Esophagus squamous epithelium (tissue), 5 donors: ENCODE results near the gene TSPO. TPM values are rescaled to one million over a fixed set of nuclear protein-coding genes. Genes with fewer than 3 reads are reported as not detected.

ENCODE experiments used
- DNase-seq: peaks from one replicate; lab custom pipeline; 2025; lab: John Stamatoyannopoulos, UW
- H3K27ac ChIP-seq, 4 donors: fragments of 200-600 bp; sonication (generic); one replicate each; pipeline ENCODE4 v1.5.1; 2016 to 2019; ENCODE audit warnings: mild to moderate bottlenecking in 1 of 4
- H3K27me3 ChIP-seq, 4 donors: fragments of 200-600 bp; sonication (generic); 1 replicate in 3 of 4; 2 replicates in 1 of 4; pipeline versions ENCODE4 v1.5.1 to v1.6.0; 2017 to 2021; ENCODE audit warnings: antibody characterized with exemption in 1 of 4
- H3K36me3 ChIP-seq, 3 donors: fragments of 200-600 bp; sonication (generic); one replicate each; pipeline ENCODE4 v1.5.1; 2016 to 2019
- H3K4me1 ChIP-seq, 3 donors: fragments of 200-600 bp; sonication (generic); one replicate each; pipeline ENCODE4 v1.5.1; 2017 to 2019
- H3K4me3 ChIP-seq, 4 donors: fragments of 200-600 bp; sonication (generic); 1 replicate in 3 of 4; 2 replicates in 1 of 4; pipeline ENCODE4 v1.5.1; 2016 to 2019; ENCODE audit warnings: mild to moderate bottlenecking in 2 of 4, moderate library complexity in 1 of 4
- H3K9me3 ChIP-seq, 3 donors: fragments of 200-600 bp; sonication (generic); one replicate each; pipeline ENCODE4 v1.5.1; 2016 to 2019
- POLR2A ChIP-seq, 4 donors: fragments of 450-650 bp; IDR thresholded peaks; one replicate each; pipeline ENCODE4 v1.6.1; 2017; ENCODE audit warnings: antibody characterized with exemption in 4 of 4, mild to moderate bottlenecking in 4 of 4, moderate library complexity in 3 of 4
- WGBS, 2 donors: methylation state at CpG; one replicate each; pipeline ENCODE4 v1.1.5; 2018; 5-methylcytosine and 5-hydroxymethylcytosine counted together
- intact Hi-C: fragments of 100-400 bp; cut with DNase I; formaldehyde crosslinking; loops from one replicate; pipeline ENCODE4 v1.15.0; 2022
- total RNA-seq, 4 donors: library from RNA; depleted of rRNA; stranded (reverse); fragments of >200 nt; gene quantifications; one replicate each; pipeline ENCODE4 v1.1.0, GENCODE V29; 2016
- TF ChIP-seq, protein P1 (sequence below), 6 experiments: fragments of 450-650 bp in 4 of 6; fragments of 200-600 bp in 2 of 6; sonication (generic) in 2 of 6; IDR thresholded peaks; one replicate each; pipeline ENCODE4 v1.5.1; 2016 to 2019; ENCODE audit warnings: antibody characterized with exemption in 6 of 6, mild to moderate bottlenecking in 4 of 6, moderate library complexity in 4 of 6
- donor health status: DM: yes; HTN: yes; CAD: no.

TSPO gene
- total RNA-seq, 4 donors from 2014 or later = 737 to 1,827 (median 875) TPM

DNA sequence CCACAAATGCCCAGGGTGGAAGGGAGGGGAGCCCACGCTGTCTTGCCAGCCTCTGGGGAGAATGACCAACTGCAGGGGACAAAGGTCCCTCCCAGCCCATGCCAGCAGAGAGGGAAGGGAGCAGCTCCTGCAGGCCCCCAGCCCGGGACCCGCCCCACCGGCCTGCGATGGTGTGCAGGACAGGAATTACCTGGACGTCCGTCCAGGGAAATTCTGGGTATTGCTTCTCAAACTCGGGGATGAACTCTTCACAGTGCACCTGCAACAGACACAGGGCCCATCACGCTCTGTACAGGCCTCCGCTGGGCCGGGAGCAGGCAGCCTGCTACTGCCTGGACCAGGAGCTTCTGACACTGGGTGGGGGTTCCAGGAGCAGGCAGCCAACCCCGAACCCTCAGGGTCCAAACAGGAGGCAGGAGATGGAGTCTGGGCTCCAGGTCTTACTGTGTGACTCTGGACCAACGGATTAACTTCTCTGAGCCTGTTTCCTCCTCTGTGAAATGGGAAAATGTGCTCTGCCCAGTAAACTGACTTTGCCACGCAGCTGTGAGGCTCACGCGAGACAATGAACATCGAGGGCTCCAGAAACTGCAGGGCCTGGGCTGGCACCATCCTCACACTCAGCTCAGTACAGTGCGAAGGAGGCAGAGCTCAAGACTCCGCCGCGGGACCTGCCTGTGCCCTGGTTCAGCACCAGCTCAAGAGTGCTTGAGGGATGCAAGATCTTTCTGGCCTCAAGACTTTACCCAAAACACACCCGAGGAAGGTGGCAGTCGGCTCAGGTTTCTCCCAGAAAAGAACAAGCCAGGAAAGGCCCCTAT, 18.2 kb downstream of the TSPO start:
- WGBS, 2 donors = 72% methylated on average over 4 of the region's 23 CpGs; no CpG with 5 or more reads in 1 of the 2 donors

DNA sequence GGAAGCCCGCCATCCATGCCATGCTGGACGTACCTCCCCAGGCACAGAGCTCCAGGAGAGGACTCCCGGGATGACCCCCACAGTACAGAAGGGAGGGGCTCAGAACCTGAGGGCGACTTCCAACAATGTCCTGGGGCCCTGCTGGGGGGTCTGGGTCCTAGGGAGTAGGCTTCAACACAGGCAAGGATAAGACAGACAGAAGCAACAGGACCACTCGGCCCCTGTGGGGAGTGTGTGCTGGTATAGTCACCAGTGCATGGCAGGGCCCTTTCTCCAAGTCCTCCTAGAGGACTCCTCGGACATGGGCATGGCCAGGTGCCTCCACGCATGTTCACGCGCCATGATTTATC, 18.7 kb downstream of the TSPO start:
- Histone ChIP-seq H3K4me3 (no peak overlapping the region), H3K36me3 (peaks cover 25 to 90% (median 42%) of the 10 kb centered on the region in 3 donors), H3K27ac (peak overlapping the region in 1 of 4 donors; percentile 86), H3K4me1 (peaks cover 19 to 74% (median 34%) of the 10 kb centered on the region in 3 donors), H3K27me3 (no peaks in the 10 kb centered on the region), H3K9me3 (no peaks in the 10 kb centered on the region)
- WGBS, 2 donors = 97% methylated on average over 8 of the region's 9 CpGs; no CpG with 5 or more reads in 1 of the 2 donors
- intact Hi-C loops = no loop called here
- TF ChIP-seq, protein P1, sequence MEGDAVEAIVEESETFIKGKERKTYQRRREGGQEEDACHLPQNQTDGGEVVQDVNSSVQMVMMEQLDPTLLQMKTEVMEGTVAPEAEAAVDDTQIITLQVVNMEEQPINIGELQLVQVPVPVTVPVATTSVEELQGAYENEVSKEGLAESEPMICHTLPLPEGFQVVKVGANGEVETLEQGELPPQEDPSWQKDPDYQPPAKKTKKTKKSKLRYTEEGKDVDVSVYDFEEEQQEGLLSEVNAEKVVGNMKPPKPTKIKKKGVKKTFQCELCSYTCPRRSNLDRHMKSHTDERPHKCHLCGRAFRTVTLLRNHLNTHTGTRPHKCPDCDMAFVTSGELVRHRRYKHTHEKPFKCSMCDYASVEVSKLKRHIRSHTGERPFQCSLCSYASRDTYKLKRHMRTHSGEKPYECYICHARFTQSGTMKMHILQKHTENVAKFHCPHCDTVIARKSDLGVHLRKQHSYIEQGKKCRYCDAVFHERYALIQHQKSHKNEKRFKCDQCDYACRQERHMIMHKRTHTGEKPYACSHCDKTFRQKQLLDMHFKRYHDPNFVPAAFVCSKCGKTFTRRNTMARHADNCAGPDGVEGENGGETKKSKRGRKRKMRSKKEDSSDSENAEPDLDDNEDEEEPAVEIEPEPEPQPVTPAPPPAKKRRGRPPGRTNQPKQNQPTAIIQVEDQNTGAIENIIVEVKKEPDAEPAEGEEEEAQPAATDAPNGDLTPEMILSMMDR (IDR thresholded peaks at IDR 0.05) = no peak
- no peak for TF ChIP-seq POLR2A (IDR thresholded peaks at IDR 0.05)
- DNase-seq = no peak

More for the DNA sequence above, 18.2 kb downstream of the TSPO start:
- Histone ChIP-seq H3K27me3 (no peaks in the 10 kb centered on the region), H3K27ac (peak overlapping the region in 1 of 4 donors; percentile 25), H3K4me1 (peaks cover 18 to 74% (median 33%) of the 10 kb centered on the region in 3 donors), H3K9me3 (no peaks in the 10 kb centered on the region), H3K4me3 (no peak overlapping the region), H3K36me3 (peaks cover 25 to 84% (median 37%) of the 10 kb centered on the region in 3 donors)
- intact Hi-C loops = no loop called here
- TF ChIP-seq POLR2A (IDR thresholded peaks at IDR 0.05) = no peak
- TF ChIP-seq, protein P1 (IDR thresholded peaks at IDR 0.05) = no peak
- no peak for DNase-seq

GRCh38 chr22:43171019-43171491, 19.7 kb downstream of the TSPO start:
- Histone ChIP-seq H3K36me3 (peaks cover 25 to 100% (median 47%) of the 10 kb centered on the region in 3 donors), H3K4me3 (peak overlapping the region in 1 of 4 donors; percentile 15), H3K27ac (peak overlapping the region; percentile 70 to 86 (median 81)), H3K9me3 (no peaks in the 10 kb centered on the region), H3K27me3 (no peaks in the 10 kb centered on the region), H3K4me1 (peaks cover 19 to 80% (median 42%) of the 10 kb centered on the region in 3 donors)
- no peak for DNase-seq
- no peak for TF ChIP-seq POLR2A (IDR thresholded peaks at IDR 0.05)
- 54 to 64% methylated on average over 6 to 7 of the region's 14 CpGs for WGBS, 2 donors
- intact Hi-C loops = no loop called here

DNA sequence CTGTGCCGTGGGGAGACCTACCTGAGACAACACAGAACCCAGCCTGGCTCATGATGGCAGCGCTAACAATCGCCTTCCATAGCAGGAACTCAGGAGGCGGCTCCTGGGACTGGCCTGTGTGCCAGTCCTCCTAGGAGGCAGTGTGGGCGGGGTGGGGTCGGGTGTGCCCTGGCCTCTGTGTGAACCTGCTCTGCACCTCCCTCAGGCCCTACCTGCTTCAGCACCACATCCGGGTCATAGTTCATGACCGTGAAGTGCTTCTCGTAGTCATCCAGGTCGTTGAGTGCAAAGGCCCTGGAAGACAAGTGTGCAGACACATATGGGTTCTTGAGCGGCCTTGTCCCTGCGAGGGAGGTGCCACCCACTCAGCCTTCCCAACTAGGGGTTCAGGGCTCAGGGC, 20.2 kb downstream of the TSPO start:
- H3K27ac ChIP-seq = peak overlapping the region; percentile 70 to 86 (median 81)
- no peaks in the 10 kb centered on the region for H3K27me3 ChIP-seq
- H3K4me3 ChIP-seq = peak overlapping the region in 1 of 4 donors; percentile 15
- intact Hi-C loops = no loop called here
- peaks cover 19 to 83% (median 43%) of the 10 kb centered on the region in 3 donors for H3K4me1 ChIP-seq
- no peaks in the 10 kb centered on the region for H3K9me3 ChIP-seq
- DNase-seq = no peak
- H3K36me3 ChIP-seq = peaks cover 25 to 100% (median 47%) of the 10 kb centered on the region in 3 donors
- WGBS, 2 donors = 63% methylated on average over 4 of the region's 12 CpGs; no CpG with 5 or more reads in 1 of the 2 donors
- no peak for TF ChIP-seq POLR2A (IDR thresholded peaks at IDR 0.05)
- TF ChIP-seq, protein P1 (IDR thresholded peaks at IDR 0.05) = no peak

GRCh38 chr22:43172191-43172590, 20.8 kb downstream of the TSPO start:
- H3K27ac ChIP-seq = peak overlapping the region; percentile 28 to 86 (median 81)
- no peaks in the 10 kb centered on the region for H3K9me3 ChIP-seq
- 89 to 91% methylated on average over 10 to 18 of the region's 19 CpGs for WGBS, 2 donors

More at GRCh38 chr22:43172191-43172590, 20.8 kb downstream of the TSPO start:
- Histone ChIP-seq H3K4me3 (no peak overlapping the region), H3K36me3 (peaks cover 24 to 100% (median 46%) of the 10 kb centered on the region in 3 donors), H3K4me1 (peaks cover 19 to 83% (median 43%) of the 10 kb centered on the region in 3 donors), H3K27me3 (no peaks in the 10 kb centered on the region)
- TF ChIP-seq, protein P1 (IDR thresholded peaks at IDR 0.05) = no peak
- intact Hi-C loops = no loop called here
- no peak for DNase-seq
